PC-3 (cell line): ENCODE data around the gene ARHGAP12.

Experiments
- EZH2 ChIP-seq: fragments of 300-600 bp; sonication (generic); IDR thresholded peaks from one replicate; pipeline ENCODE4 v1.6.1; 2017; ENCODE audit warnings: antibody characterized with exemption, mild to moderate bottlenecking, low read length; ENCODE audit not compliant: unreplicated experiment
- EZH2phosphoT487 ChIP-seq: fragments of 300-600 bp; sonication (generic); IDR thresholded peaks from 2 replicates; pipeline ENCODE4 v1.6.1; 2018; ENCODE audit warnings: mild to moderate bottlenecking, antibody characterized with exemption, low read length, borderline replicate concordance
- TF ChIP-seq, protein P1 (sequence below): fragments of 300-600 bp; sonication (generic); conservative IDR thresholded peaks from 2 replicates; pipeline ENCODE4 v1.5.1; 2017; ENCODE audit warnings: antibody characterized with exemption, low read depth, mild to moderate bottlenecking, low read length

GRCh38 chr10:31978156-31978483, 49.5 kb upstream of the ARHGAP12 start:
- TF ChIP-seq, protein P1, sequence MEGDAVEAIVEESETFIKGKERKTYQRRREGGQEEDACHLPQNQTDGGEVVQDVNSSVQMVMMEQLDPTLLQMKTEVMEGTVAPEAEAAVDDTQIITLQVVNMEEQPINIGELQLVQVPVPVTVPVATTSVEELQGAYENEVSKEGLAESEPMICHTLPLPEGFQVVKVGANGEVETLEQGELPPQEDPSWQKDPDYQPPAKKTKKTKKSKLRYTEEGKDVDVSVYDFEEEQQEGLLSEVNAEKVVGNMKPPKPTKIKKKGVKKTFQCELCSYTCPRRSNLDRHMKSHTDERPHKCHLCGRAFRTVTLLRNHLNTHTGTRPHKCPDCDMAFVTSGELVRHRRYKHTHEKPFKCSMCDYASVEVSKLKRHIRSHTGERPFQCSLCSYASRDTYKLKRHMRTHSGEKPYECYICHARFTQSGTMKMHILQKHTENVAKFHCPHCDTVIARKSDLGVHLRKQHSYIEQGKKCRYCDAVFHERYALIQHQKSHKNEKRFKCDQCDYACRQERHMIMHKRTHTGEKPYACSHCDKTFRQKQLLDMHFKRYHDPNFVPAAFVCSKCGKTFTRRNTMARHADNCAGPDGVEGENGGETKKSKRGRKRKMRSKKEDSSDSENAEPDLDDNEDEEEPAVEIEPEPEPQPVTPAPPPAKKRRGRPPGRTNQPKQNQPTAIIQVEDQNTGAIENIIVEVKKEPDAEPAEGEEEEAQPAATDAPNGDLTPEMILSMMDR, result no peak
- TF ChIP-seq EZH2phosphoT487 (no peak), EZH2 (no peak)
